PFSK-1 (cell line): ENCODE data around the gene FANCC.

ENCODE experiments used
- SIN3A ChIP-seq: IDR thresholded peaks from 2 replicates; pipeline ENCODE4 v1.6.1; 2012; ENCODE audit warnings: mild to moderate bottlenecking, low read length, moderate library complexity, borderline replicate concordance; ENCODE audit not compliant: insufficient read depth
- TAF1 ChIP-seq: IDR thresholded peaks from 2 replicates; pipeline ENCODE4 v1.6.1; 2012; ENCODE audit warnings: low read length, control low read depth, borderline replicate concordance; ENCODE audit not compliant: insufficient read depth

DNA sequence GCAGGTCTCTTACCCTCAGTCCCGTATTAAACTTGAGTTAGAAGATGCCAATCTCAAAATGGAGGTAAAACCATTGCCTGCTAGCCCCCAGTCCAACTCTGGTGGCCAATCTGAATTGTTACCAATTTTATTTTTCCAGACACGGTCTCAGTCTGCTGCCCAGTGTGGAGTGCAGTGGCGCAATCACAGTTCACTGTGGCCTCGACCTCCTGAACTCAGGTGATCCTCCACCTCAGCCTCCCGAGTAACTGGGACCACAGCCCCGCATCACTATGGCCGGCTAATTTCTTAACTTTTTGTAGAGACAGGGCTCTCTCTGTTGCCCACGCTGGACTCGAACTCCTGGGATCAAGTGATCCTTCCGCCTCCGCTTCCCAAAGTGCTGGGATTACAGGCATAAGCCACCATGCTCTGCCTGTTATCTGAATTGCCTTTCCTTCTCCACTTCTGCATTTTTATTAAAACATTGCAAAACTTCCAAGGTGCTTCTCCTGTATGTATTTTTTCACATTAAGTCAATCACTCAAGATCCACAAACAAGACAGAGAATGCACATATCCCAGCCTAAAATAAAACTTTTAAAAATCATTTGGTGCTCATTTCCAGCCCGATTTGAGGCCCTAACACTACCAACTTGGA lies 2.3 kb downstream of the FANCC start:
- no peak for TF ChIP-seq SIN3A
- no peak for TF ChIP-seq TAF1
